H7 (cell line): Measurements from ENCODE around the gene AKAP5. TPM values are rescaled to one million over a fixed set of nuclear protein-coding genes. Genes with fewer than 3 reads are reported as not detected.

ENCODE experiments used
- DNase-seq: peaks from one replicate; pipeline ENCODE4 v3.0.0; 2012
- H3K27me3 ChIP-seq: 2 replicates; pipeline ENCODE4 v1.6.0; 2011; ENCODE audit warnings: mild to moderate bottlenecking, low read length; ENCODE audit not compliant: control insufficient read depth, insufficient read depth
- H3K36me3 ChIP-seq: replicated peaks from 2 replicates; pipeline ENCODE4 v1.5.1; 2011; ENCODE audit warnings: low read length; ENCODE audit not compliant: control insufficient read depth, insufficient read depth
- H3K4me3 ChIP-seq: 2 replicates; pipeline ENCODE4 v1.5.1; 2011; ENCODE audit warnings: low read depth, mild to moderate bottlenecking, control low read depth, low read length, moderate library complexity; ENCODE audit not compliant: insufficient read depth
- total RNA-seq: library from RNA; depleted of rRNA; stranded (reverse); fragments of >200 nt; shearing (Covaris generic); gene quantifications from 2 replicates; pipeline ENCODE4 v1.2.3, GENCODE V29; 2014; rRNA removed

Gene AKAP5
- total RNA-seq, 1 experiment from 2014 or later: 0.62 TPM

DNA sequence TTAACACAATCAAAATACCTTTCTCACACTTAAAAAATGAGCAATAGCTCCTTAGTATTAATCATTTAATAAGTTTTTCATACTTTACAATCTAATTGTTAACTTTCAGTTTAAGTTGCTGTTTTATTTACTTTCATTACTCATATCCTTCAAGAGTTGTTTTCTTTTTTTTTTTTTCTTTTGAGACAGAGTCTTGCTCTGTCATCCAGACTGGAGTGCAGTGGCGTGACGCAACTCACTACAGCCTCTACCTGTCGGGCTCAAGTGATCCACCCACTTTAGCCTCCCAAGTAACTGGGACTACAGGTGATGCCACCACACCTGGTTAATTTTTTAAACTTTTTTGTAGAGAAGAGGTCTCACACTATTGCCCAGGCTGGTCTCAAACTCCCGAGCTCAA, 55.4 kb downstream of the AKAP5 start:
- DNase-seq: no peak
- no peaks in the 10 kb centered on the region for H3K27me3 ChIP-seq
- H3K4me3 ChIP-seq: no peak overlapping the region
- H3K36me3 ChIP-seq: peaks cover 3% of the 10 kb centered on the region

DNA sequence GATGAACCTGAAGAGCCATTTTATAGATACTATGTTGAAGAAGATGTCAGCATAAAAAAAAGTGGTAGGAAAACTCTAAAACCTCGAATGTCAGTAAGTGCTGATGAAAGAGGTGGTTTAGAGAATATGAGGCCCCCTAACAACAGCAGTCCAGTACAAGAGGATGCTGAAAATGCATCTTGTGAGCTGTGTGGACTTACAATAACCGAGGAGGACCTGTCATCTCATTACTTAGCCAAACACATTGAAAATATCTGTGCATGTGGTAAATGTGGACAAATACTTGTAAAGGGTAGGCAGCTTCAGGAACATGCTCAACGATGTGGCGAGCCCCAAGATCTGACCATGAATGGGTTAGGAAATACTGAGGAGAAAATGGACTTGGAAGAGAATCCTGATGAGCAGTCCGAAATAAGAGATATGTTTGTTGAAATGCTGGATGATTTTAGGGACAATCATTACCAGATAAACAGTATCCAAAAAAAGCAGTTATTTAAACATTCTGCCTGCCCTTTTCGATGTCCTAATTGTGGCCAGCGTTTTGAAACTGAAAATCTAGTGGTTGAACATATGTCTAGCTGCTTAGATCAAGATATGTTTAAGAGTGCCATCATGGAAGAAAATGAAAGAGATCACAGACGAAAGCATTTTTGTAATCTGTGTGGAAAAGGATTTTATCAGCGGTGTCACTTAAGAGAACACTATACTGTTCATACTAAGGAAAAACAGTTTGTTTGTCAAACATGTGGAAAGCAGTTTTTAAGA, 57.5 kb downstream of the AKAP5 start:
- Histone ChIP-seq H3K36me3 (peaks cover 3% of the 10 kb centered on the region), H3K27me3 (no peaks in the 10 kb centered on the region), H3K4me3 (no peak overlapping the region)
- no peak for DNase-seq

Other genes with a start within 250 kb of the AKAP5 start
- 0.07 TPM in 2 replicates for gene ESR2, start 171.1 kb upstream of the AKAP5 start, total RNA-seq
- gene MTHFD1, start 77.1 kb upstream of the AKAP5 start, total RNA-seq: 55.8 and 58.6 TPM in 2 replicates
- 3.9 and 7.2 TPM in 2 replicates for gene ZBTB25, start 38.3 kb downstream of the AKAP5 start, total RNA-seq
- gene ZBTB1, start 39.3 kb downstream of the AKAP5 start, total RNA-seq: 16.0 and 24.7 TPM in 2 replicates
- gene HSPA2, start 75.2 kb downstream of the AKAP5 start, total RNA-seq: 14.1 and 21.4 TPM in 2 replicates
- 0.28 and 0.41 TPM in 2 replicates for gene PPP1R36, start 84.5 kb downstream of the AKAP5 start, total RNA-seq
- 36.7 and 47.0 TPM in 2 replicates for gene PLEKHG3, start 238.9 kb downstream of the AKAP5 start, total RNA-seq